B cell (primary cell): ENCODE results near the gene IL11RA. TPM values are rescaled to one million over a fixed set of nuclear protein-coding genes. Genes with fewer than 3 reads are reported as not detected.

Experiments used
- ATAC-seq: fragments of 200-7000 bp; cut with Tn5 transposase; one replicate; pipeline ENCODE4 v1.10.0; 2021; ENCODE audit warnings: low read depth, mild to moderate bottlenecking, moderate number of reproducible peaks, moderate library complexity
- CTCF ChIA-PET: fragments of 350-600 bp; sonication (Branson Sonifier 250); formaldehyde crosslinking; loops from one replicate; lab custom pipeline; 2021; ENCODE audit warnings: antibody characterized with exemption, inconsistent platforms; lab: Charles Lee
- POLR2A ChIA-PET: fragments of 350-600 bp; sonication (Branson Sonifier 250); formaldehyde crosslinking; loops from one replicate; lab custom pipeline; 2021; ENCODE audit warnings: antibody characterized with exemption; lab: Charles Lee
- DNase-seq: peaks from one replicate; pipeline ENCODE4 v3.0.0; 2013
- H2AFZ ChIP-seq: 2 replicates; pipeline ENCODE4 v1.6.1; 2012; ENCODE audit warnings: mild to moderate bottlenecking, low read depth, low read length; ENCODE audit not compliant: insufficient read depth, poor library complexity, severe bottlenecking
- H3K27ac ChIP-seq, 2 donors: 1 replicate in 1 of 2; 2 replicates in 1 of 2; pipeline ENCODE4 v1.5.1; 2012 to 2013; ENCODE audit warnings: low read length in 2 of 2, mild to moderate bottlenecking in 2 of 2, moderate library complexity in 1 of 2
- H3K27me3 ChIP-seq, 4 experiments: fragments of 200-600 bp in 1 of 4; sonication (generic) in 1 of 4; replicated peaks in 1 of 4; 1 replicate in 2 of 4; 2 replicates in 2 of 4; pipeline versions ENCODE4 v1.6.1 to v1.7.0; 2013 to 2016; ENCODE audit warnings: low read length in 3 of 4, mild to moderate bottlenecking in 2 of 4, mixed read lengths in 1 of 4, moderate library complexity in 1 of 4; ENCODE audit not compliant: insufficient read depth in 4 of 4, control insufficient read depth in 3 of 4; ENCODE audit errors: control extremely low read depth in 1 of 4
- H3K36me3 ChIP-seq, 2 experiments: replicated peaks in 1 of 2; 1 replicate in 1 of 2; 2 replicates in 1 of 2; pipeline versions ENCODE4 v1.6.1 to v1.7.1; 2013; ENCODE audit warnings: low read length in 1 of 2; ENCODE audit not compliant: insufficient read depth in 2 of 2, control insufficient read depth in 1 of 2; ENCODE audit errors: control extremely low read depth in 1 of 2, extremely low read depth in 1 of 2
- H3K4me1 ChIP-seq, 2 donors: fragments of 200-600 bp in 1 of 2; sonication (generic) in 1 of 2; 1 replicate in 1 of 2; 2 replicates in 1 of 2; pipeline versions ENCODE4 v1.5.1 to v1.6.1; 2013 to 2017; ENCODE audit warnings: low read length in 2 of 2; ENCODE audit not compliant: control insufficient read depth in 2 of 2, insufficient read depth in 2 of 2
- H3K4me2 ChIP-seq: replicated peaks from 2 replicates; pipeline ENCODE3; 2012; ENCODE audit warnings: mild to moderate bottlenecking, low read depth, low read length; ENCODE audit not compliant: poor library complexity, severe bottlenecking
- H3K4me3 ChIP-seq, 5 experiments: fragments of 200-600 bp in 1 of 5; sonication (generic) in 1 of 5; 1 replicate in 3 of 5; 2 replicates in 2 of 5; pipeline versions ENCODE4 v1.5.1 to v1.7.0; 2011 to 2016; ENCODE audit warnings: low read length in 4 of 5, mild to moderate bottlenecking in 4 of 5, low read depth in 2 of 5, control low read depth in 1 of 5, moderate library complexity in 1 of 5; ENCODE audit not compliant: insufficient read depth in 1 of 5; ENCODE audit errors: control extremely low read depth in 1 of 5, extremely low read depth in 1 of 5
- H3K79me2 ChIP-seq: fragments of 200-600 bp; sonication (generic); one replicate; pipeline ENCODE4 v1.6.0; 2016; ENCODE audit warnings: low read length; ENCODE audit not compliant: control insufficient read depth, insufficient read depth
- H3K9ac ChIP-seq: fragments of 200-600 bp; sonication (generic); 2 replicates; pipeline ENCODE4 v1.6.1; 2017; ENCODE audit warnings: mild to moderate bottlenecking, low read length, moderate library complexity
- H3K9me3 ChIP-seq, 3 donors: one replicate each; pipeline versions ENCODE4 v1.6.1 to v1.7.1; 2013; ENCODE audit warnings: low read length in 2 of 3; ENCODE audit not compliant: control insufficient read depth in 2 of 3, insufficient read depth in 1 of 3; ENCODE audit errors: control extremely low read depth in 1 of 3
- H4K20me1 ChIP-seq: 2 replicates; pipeline ENCODE4 v1.6.0; 2012; ENCODE audit warnings: mild to moderate bottlenecking, low read length; ENCODE audit not compliant: insufficient read depth, control insufficient read depth, poor library complexity, severe bottlenecking
- H3K27ac Mint-ChIP-seq: one replicate; pipeline ENCODE4 v1.8.0; 2021; ENCODE audit warnings: mixed read lengths
- H3K27me3 Mint-ChIP-seq: one replicate; pipeline ENCODE4 v1.8.0; 2021; ENCODE audit warnings: mixed read lengths
- H3K4me1 Mint-ChIP-seq: one replicate; pipeline ENCODE4 v1.8.0; 2021; ENCODE audit warnings: mixed read lengths
- H3K4me3 Mint-ChIP-seq: one replicate; pipeline ENCODE4 v1.8.0; 2021; ENCODE audit warnings: mixed read lengths
- H3K9me3 Mint-ChIP-seq: one replicate; pipeline ENCODE4 v1.8.0; 2022; ENCODE audit warnings: mixed read lengths; ENCODE audit not compliant: insufficient read depth
- CTCF ChIP-seq: fragments of 200-600 bp; IDR thresholded peaks from one replicate; pipeline ENCODE4 v1.8.0; 2022; ENCODE audit warnings: antibody characterized with exemption, mild to moderate bottlenecking
- EZH2 ChIP-seq: IDR thresholded peaks from 2 replicates; pipeline ENCODE4 v1.6.1; 2012; ENCODE audit warnings: borderline replicate concordance, low read depth, mild to moderate bottlenecking, moderate library complexity, low read length; ENCODE audit not compliant: insufficient read depth, poor library complexity, severe bottlenecking
- WGBS: methylation state at CpG from one replicate; pipeline ENCODE4 v1.1.5; 2013; ENCODE audit warnings: missing lambda C conversion rate; ENCODE audit not compliant: insufficient coverage; 5-methylcytosine and 5-hydroxymethylcytosine counted together
- intact Hi-C: fragments of 100-400 bp; cut with micrococcal nuclease; formaldehyde crosslinking; loops from one replicate; pipeline ENCODE4 v1.10.0; 2022
- polyA plus RNA-seq: library from polyadenylated mRNA; depleted of rRNA; stranded (reverse); fragments of >200 nt; gene quantifications from 2 replicates; pipeline ENCODE4 v1.2.3, GENCODE V29; 2012
- total RNA-seq, 2 donors: library from RNA; stranded (reverse); fragments of 120-200 nt in 1 of 2; gene quantifications; 1 replicate in 1 of 2; 2 replicates in 1 of 2; pipeline versions ENCODE4 v1.2.3 to v1.2.4, GENCODE V29; 2013 to 2022

IL11RA gene
- total and polyA plus RNA-seq, 2 donors (not counting 1 experiment from before 2014, with no cell fraction given), result 47.3 to 58.0 TPM

- H3K4me2 ChIP-seq, result peak within 1 kb of the TSS; percentile 98
- H3K4me1 ChIP-seq, result peaks cover 7 to 21% of the 10 kb centered on the region in 2 donors
- peak within 1 kb of the TSS; percentile 99 for H2AFZ ChIP-seq
- Mint-ChIP-seq H3K27ac (peak within 1 kb of the TSS; percentile 90), H3K4me3 (peak within 1 kb of the TSS; percentile 91), H3K27me3 (no peaks in the 10 kb centered on the region), H3K4me1 (peaks cover 22% of the 10 kb centered on the region), H3K9me3 (no peaks in the 10 kb centered on the region)
- DNase-seq (peak; percentile 91), ATAC-seq (peak; percentile 95)
- H3K27me3 ChIP-seq, result no peaks in the 10 kb centered on the region
- WGBS, result under 1% methylated on average over 77 of the region's 77 CpGs
- peaks cover 9% of the 10 kb centered on the region for H3K79me2 ChIP-seq
- peaks cover 0 to 7% (median 0%) of the 10 kb centered on the region in 3 donors for H3K9me3 ChIP-seq
- peak within 1 kb of the TSS; percentile 69 to 97 (median 80) for H3K4me3 ChIP-seq
- intact Hi-C loops, result loop anchor here (1.0 to 10.0 kb wide), 11 partner anchors 8 to 797 kb away; partner anchors contain the start of genes ARID3C, DCTN3, DNAI1 and FAM219A
- POLR2A ChIA-PET, result interaction anchor here (1.0 to 2.6 kb wide), 4 partner anchors 8 to 35 kb away, joined by 4 to 10 read pairs (median 7); partner anchors contain the start of genes DCTN3, GALT and SIGMAR1
- TF ChIP-seq EZH2 (no peak), CTCF (no peak)
- CTCF ChIA-PET, result interaction anchor here (0.9 to 8.3 kb wide), 10 partner anchors 8 to 233 kb away, joined by 3 to 150 read pairs (median 4); partner anchors contain the start of genes ARID3C, DCTN3 and SIGMAR1
- H4K20me1 ChIP-seq, result no peaks in the 10 kb centered on the region
- H3K9ac ChIP-seq, result peak within 1 kb of the TSS; percentile 98
- H3K36me3 ChIP-seq, result peaks cover 0 to 13% of the 10 kb centered on the region in 2 experiments
- H3K27ac ChIP-seq, result peak within 1 kb of the TSS; percentile 78 to 87
Measured at GRCh38 chr9:34611811-34612787, 39.9 kb upstream of the IL11RA start, which contains the start of gene RPP25L. Gene RPP25L (minus strand): TSS chr9:34612097. CDS start chr9:34611296, 801 bp downstream.
